GM19372 (cell line): Measurements from ENCODE around the gene RASA4B.
"Not testable (repeated sequence)": the region's sequence is repeated elsewhere in the genome, so short reads cannot be mapped to it uniquely, and the experiment has no call there.

ENCODE experiments used
- ATAC-seq: cut with Tn5 transposase; IDR thresholded peaks from one replicate; pipeline ENCODE4 v1.9.1; 2021; ENCODE audit warnings: mild to moderate bottlenecking, low read depth, moderate library complexity; ENCODE audit not compliant: unreplicated experiment

Gene RASA4B

GRCh38 chr7:102455596-102455995 is 62.0 kb downstream of the RASA4B start:
- ATAC-seq = no peak

DNA sequence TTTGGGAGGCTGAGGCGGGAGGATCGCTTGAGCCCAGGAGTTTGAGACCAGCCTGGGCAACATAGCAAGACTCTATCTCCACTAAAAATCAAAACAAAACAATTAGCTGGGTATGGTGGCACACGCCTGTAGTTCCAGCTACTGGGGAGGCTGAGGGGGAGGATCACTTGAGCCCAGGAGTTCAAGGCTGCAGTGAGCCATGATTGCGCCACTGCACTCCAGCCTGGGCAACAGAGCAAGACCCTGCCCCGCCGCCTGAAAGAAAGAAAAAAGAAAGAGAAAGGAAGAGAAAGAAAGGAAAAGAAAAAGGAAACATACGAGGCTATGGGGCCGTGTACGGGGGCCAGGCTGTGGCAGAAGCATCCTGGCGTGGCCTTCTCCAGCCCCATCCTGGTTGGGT is 62.6 kb downstream of the RASA4B start:
- not testable (repeated sequence) for ATAC-seq

DNA sequence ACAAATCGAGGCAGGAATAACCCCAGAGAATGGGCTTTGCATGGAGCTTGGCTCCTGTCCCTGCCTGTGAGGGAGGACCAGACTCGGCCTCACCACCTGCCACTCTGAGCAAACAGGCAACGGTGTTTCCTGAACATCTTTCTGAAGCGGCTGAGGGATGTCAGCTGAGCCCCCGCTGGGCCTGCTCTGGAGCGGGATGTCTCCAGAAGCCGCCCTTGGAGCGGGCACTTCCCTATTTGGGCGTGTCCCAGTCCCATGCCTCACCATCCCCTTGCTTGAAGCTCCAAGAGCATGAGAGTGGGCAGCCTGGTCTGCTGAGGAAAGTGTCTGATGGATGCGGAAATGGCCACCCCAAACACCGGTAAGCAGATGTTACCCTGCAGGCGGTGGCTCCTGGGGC is 63.1 kb downstream of the RASA4B start:
- ATAC-seq = no peak

DNA sequence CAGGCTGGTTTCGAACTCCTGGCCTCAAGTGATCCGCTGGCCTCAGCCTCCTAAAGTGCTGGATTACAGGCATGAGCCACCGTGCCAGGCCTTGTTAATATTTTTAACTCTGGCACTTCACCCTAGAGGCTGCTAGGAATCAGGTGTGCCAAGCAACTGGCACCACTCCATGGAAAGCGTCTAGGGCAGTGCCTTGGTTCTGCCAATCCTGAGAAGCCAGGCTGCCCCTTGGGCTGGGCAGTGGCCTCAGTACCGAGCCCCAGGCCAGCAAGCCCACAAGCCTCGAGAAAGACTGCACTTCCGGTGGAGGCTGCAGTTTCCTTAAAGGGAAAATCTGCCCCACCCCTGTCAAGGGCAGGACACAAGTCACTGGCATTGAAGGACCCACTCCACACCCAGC is 64.3 kb downstream of the RASA4B start:
- ATAC-seq = no peak

DNA sequence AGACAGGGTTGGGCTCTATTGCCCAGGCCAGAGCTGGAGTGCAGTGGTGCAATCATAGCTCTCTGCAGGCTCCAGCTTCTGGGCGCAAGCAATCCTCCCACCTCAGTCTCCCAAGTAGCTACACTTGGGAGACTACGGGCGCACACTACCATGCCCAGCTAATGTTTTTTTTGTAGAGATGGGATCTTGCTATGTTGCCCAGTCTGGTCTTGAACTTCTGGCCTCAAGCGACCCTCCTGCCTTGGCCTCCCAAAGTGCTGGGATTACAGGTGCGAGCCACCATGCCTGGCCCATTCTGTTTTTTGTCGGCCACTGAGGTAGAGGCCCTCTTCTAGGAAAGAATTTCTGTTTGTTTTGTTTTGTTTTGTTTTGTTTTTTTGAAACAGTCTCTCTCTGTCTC is 65.1 kb downstream of the RASA4B start:
- ATAC-seq = no peak

GRCh38 chr7:102451371-102452054 is 66.1 kb downstream of the RASA4B start:
- ATAC-seq = no peak

GRCh38 chr7:102450242-102450641 is 67.3 kb downstream of the RASA4B start:
- no peak for ATAC-seq

GRCh38 chr7:102449136-102449535 is 68.4 kb downstream of the RASA4B start:
- no peak for ATAC-seq

- ATAC-seq = no peak
Measured at GRCh38 chr7:102447311-102447710, 70.3 kb downstream of the RASA4B start.

DNA sequence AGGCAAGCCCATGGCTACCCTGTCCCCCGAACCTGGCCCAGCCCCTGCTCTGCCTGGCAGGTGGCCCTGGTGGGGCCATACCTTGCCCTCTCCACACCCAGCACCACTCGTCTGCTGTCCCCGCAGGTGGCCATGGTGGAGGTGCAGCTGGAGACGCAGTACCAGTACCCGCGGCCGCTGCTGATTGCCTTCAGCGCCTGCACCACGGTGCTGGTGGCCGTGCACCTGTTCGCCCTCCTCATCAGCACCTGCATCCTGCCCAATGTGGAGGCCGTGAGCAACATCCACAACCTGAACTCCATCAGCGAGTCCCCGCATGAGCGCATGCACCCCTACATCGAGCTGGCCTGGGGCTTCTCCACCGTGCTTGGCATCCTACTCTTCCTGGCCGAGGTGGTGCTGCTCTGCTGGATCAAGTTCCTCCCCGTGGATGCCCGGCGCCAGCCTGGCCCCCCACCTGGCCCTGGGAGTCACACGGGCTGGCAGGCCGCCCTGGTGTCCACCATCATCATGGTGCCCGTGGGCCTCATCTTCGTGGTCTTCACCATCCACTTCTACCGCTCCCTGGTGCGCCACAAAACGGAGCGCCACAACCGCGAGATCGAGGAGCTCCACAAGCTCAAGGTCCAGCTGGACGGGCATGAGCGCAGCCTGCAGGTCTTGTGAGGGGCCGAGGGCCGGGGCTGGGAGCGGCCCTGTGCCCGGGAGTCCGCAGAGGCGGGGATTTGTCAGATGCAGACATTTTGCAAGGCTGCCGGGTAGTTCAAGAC is 71.0 kb downstream of the RASA4B start:
- no peak for ATAC-seq

- ATAC-seq = no peak
Measured at GRCh38 chr7:102445674-102446071, 71.9 kb downstream of the RASA4B start.

DNA sequence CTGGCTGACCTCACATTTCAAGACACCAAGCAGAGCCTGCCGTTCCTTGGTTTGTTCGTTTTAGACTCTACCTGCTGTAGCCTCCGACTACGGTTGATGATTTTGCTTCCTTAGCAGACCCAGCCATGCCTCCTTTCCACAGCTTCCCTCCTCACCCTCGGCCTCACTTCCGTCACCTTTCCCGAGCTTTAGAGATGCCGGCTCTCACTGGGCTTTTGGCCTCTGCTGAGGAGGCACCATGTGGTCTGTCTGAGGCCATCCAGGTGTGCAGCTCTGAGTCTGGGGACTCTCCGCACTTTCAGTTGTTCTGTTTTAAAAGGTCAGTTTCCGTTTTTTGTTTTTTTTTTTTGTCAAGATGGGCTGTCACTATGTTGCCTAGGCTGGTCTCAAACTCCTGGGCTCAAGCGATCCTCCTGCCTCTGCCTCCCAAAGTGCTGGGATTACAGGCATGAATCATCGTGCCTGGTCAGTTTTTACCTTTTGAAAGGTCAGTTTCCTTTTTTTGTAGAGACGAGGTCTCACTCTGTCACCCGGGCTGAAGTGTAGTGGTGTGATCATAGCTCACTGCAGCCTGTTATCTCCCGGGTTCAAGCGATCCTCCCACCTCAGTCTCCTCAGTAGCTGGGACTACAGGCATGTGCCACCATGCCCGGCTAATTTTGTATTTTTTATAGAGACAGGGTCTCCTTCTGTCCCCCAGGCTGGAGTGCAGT is 72.5 kb downstream of the RASA4B start:
- ATAC-seq = peak; percentile 32

- no peak for ATAC-seq
Measured at GRCh38 chr7:102439963-102440795, 77.4 kb downstream of the RASA4B start.

GRCh38 chr7:102436118-102436517 is 81.5 kb downstream of the RASA4B start:
- no peak for ATAC-seq

- ATAC-seq = peak; percentile 18
Measured at GRCh38 chr7:102434039-102434486, 83.5 kb downstream of the RASA4B start.

GRCh38 chr7:102433219-102434038 is 84.1 kb downstream of the RASA4B start, which contains the start of gene ORAI2:
Gene ORAI2, plus strand, starts transcription at chr7:102433575. Its CDS starts 5,382 bp downstream, at chr7:102438957.
- peak; percentile 68 for ATAC-seq
